Stomach smooth muscle (tissue), 2 donors: ENCODE data around the gene PIP4K2A.
"Not testable (repeated sequence)": the region's sequence is repeated elsewhere in the genome, so short reads cannot be mapped to it uniquely, and the experiment has no call there.

Experiments
- H3K27ac ChIP-seq: one replicate; pipeline ENCODE4 v1.7.0; 2013; ENCODE audit warnings: mild to moderate bottlenecking, low read length, inconsistent platforms
- H3K27me3 ChIP-seq, 2 donors: one replicate each; pipeline ENCODE4 v1.7.0; 2013; ENCODE audit warnings: low read length in 2 of 2; ENCODE audit not compliant: insufficient read depth in 2 of 2, control insufficient read depth in 1 of 2
- H3K36me3 ChIP-seq, 2 donors: one replicate each; pipeline ENCODE4 v1.7.0; 2013; ENCODE audit warnings: low read length in 2 of 2; ENCODE audit not compliant: control insufficient read depth in 2 of 2, insufficient read depth in 2 of 2
- H3K4me1 ChIP-seq: one replicate; pipeline ENCODE4 v1.7.0; 2013; ENCODE audit warnings: low read length; ENCODE audit not compliant: control insufficient read depth, insufficient read depth
- H3K4me3 ChIP-seq, 2 donors: one replicate each; pipeline ENCODE4 v1.7.0; 2013; ENCODE audit warnings: low read length in 2 of 2
- H3K9ac ChIP-seq, 2 donors: one replicate each; pipeline ENCODE4 v1.7.0; 2013; ENCODE audit warnings: low read length in 2 of 2, mild to moderate bottlenecking in 1 of 2
- H3K9me3 ChIP-seq, 2 donors: one replicate each; pipeline ENCODE4 v1.7.0; 2013; ENCODE audit warnings: low read length in 2 of 2; ENCODE audit not compliant: control insufficient read depth in 2 of 2
- donor health status: healthy.
- donor health status: Pancreatic carcinoma.

Gene PIP4K2A

GRCh38 chr10:22500656-22501340 lies 213.6 kb downstream of the PIP4K2A start:
- Histone ChIP-seq H3K9ac (no peak overlapping the region), H3K4me1 (no peaks in the 10 kb centered on the region), H3K27ac (no peak overlapping the region), H3K27me3 (peaks cover 0 to 4% of the 10 kb centered on the region in 2 donors), H3K9me3 (no peaks in the 10 kb centered on the region), H3K36me3 (no peaks in the 10 kb centered on the region), H3K4me3 (no peak overlapping the region)

GRCh38 chr10:22499973-22500372 lies 214.4 kb downstream of the PIP4K2A start:
- H3K4me3 ChIP-seq, H3K36me3 ChIP-seq, H3K27ac ChIP-seq, H3K9ac ChIP-seq, H3K4me1 ChIP-seq, H3K27me3 ChIP-seq, H3K9me3 ChIP-seq: not testable (repeated sequence)

GRCh38 chr10:22495396-22495795 lies 219.0 kb downstream of the PIP4K2A start:
- Histone ChIP-seq H3K4me1 (no peaks in the 10 kb centered on the region), H3K9me3 (no peaks in the 10 kb centered on the region), H3K4me3 (no peak overlapping the region), H3K36me3 (no peaks in the 10 kb centered on the region), H3K27ac (no peak overlapping the region), H3K27me3 (peaks cover 0 to 4% of the 10 kb centered on the region in 2 donors), H3K9ac (no peak overlapping the region)

- Histone ChIP-seq H3K4me1 (no peaks in the 10 kb centered on the region), H3K27me3 (peaks cover 0 to 4% of the 10 kb centered on the region in 2 donors), H3K9ac (no peak overlapping the region), H3K27ac (no peak overlapping the region), H3K9me3 (no peaks in the 10 kb centered on the region), H3K36me3 (no peaks in the 10 kb centered on the region), H3K4me3 (no peak overlapping the region)
Measured at GRCh38 chr10:22494007-22494406, 220.4 kb downstream of the PIP4K2A start.

- H3K4me3 ChIP-seq = no peak overlapping the region
- no peaks in the 10 kb centered on the region for H3K9me3 ChIP-seq
- H3K9ac ChIP-seq = no peak overlapping the region
- H3K36me3 ChIP-seq = no peaks in the 10 kb centered on the region
- peaks cover 0 to under 1% of the 10 kb centered on the region in 2 donors for H3K27me3 ChIP-seq
- no peak overlapping the region for H3K27ac ChIP-seq
- H3K4me1 ChIP-seq = no peaks in the 10 kb centered on the region
Measured at GRCh38 chr10:22491931-22492615, 222.3 kb downstream of the PIP4K2A start.

GRCh38 chr10:22491480-22491879 lies 222.9 kb downstream of the PIP4K2A start:
- Histone ChIP-seq H3K36me3 (no peaks in the 10 kb centered on the region), H3K4me3 (no peak overlapping the region), H3K9me3 (no peaks in the 10 kb centered on the region), H3K27ac (no peak overlapping the region), H3K9ac (no peak overlapping the region), H3K27me3 (no peaks in the 10 kb centered on the region), H3K4me1 (no peaks in the 10 kb centered on the region)

GRCh38 chr10:22489975-22490374 lies 224.4 kb downstream of the PIP4K2A start:
- Histone ChIP-seq H3K36me3 (no peaks in the 10 kb centered on the region), H3K4me3 (no peak overlapping the region), H3K27ac (no peak overlapping the region), H3K27me3 (no peaks in the 10 kb centered on the region), H3K4me1 (no peaks in the 10 kb centered on the region), H3K9me3 (no peaks in the 10 kb centered on the region), H3K9ac (no peak overlapping the region)

GRCh38 chr10:22489467-22489866 lies 224.9 kb downstream of the PIP4K2A start:
- Histone ChIP-seq H3K36me3 (no peaks in the 10 kb centered on the region), H3K27me3 (no peaks in the 10 kb centered on the region), H3K9me3 (no peaks in the 10 kb centered on the region), H3K27ac (no peak overlapping the region), H3K4me3 (no peak overlapping the region), H3K9ac (no peak overlapping the region), H3K4me1 (no peaks in the 10 kb centered on the region)

GRCh38 chr10:22486431-22486830 lies 227.9 kb downstream of the PIP4K2A start:
- H3K4me3 ChIP-seq = no peak overlapping the region
- no peaks in the 10 kb centered on the region for H3K27me3 ChIP-seq
- no peaks in the 10 kb centered on the region for H3K9me3 ChIP-seq
- no peaks in the 10 kb centered on the region for H3K36me3 ChIP-seq
- no peaks in the 10 kb centered on the region for H3K4me1 ChIP-seq
- no peak overlapping the region for H3K27ac ChIP-seq
- no peak overlapping the region for H3K9ac ChIP-seq
